ENCODE data around the gene SRSF2.
"Not testable (repeated sequence)": the region's sequence is repeated elsewhere in the genome, so short reads cannot be mapped to it uniquely, and the experiment has no call there.

The SRSF2 gene

DNA sequence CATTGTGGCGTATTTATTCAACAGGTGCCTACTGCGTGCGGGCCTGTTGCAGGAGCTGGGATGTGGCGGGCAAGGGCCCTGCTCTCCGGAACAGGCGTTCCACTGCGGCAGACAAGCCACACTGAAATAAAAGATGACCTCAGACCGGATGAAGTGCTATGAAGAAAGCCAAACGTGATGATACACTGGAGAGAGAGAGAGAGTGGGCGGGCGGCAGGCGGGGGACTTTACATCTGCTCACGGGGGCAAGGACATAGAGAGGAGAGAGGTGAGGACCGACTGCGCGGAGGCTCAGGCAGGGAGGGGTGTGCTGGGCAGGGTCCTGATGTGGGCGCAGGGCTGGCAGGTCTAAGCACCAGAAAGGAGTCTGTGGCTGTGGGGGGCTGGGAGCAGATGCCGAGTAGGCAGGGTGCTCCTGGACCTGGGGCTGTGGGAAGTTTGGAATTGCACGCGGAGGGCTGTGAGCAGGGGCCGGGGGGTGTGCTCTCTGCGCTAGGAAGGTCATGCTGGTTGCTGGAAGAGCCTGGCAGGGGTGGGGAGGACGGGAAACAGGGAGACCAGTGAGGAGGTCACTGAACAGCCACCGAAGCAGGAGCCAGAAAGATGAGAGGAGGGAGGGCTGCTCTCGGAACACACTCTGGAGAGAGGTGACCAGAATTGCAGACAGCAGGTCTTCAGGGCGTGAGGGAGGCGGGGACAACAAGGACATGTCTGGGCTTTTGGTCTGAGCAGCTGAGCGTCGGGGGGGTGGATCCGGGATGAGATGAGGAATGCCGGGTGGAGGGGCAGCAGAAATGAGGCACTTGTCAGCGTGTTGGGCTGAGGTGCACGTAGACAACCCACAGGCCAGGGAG lies 36.3 kb downstream of the SRSF2 start:
- DNase-seq (ENCODE audit: low spot score), result peak; percentile 82

DNA sequence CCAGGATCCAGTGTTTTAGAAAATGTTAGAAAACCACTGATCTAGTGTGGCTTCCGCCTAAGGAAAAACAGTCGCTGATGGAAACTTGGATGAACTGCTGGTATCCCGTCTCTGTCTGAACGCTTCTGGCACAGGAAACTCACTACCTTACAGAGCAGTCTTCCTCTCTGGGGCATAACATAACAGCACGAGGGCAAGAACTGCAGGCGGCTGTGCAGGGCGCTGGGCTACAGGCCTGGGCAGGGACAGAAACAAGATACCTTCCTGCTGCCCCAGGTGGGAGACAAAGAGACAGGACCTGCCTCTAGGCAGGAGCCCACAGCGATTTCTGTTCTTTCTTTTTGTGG lies 36.9 kb downstream of the SRSF2 start:
- DNase-seq (ENCODE audit: low spot score), result no peak

DNA sequence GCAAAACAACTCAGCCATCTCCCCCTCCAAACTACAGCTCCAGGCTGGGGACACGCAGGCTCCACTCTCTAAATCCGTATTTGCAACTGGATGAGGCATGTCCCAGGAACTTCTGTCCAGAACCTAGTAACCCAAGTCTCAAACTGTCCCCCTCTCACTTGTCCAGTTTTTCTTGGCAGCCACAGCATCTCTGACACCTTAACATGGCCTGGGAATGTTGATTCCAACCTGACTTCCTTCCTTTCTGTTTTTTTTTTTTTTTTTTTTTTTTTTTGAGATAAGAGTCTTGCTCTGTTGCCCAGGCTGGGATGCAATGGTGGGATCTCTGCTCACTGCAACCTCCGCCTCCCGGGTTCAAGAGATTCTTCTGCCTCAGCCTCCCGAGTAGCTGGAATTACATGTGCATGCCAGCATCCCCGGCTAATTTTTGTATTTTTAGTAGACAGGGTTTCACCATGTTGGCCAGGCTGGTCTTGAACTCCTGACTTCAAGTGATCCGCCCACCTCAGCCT lies 38.6 kb downstream of the SRSF2 start:
- not testable (repeated sequence) for DNase-seq (ENCODE audit: low spot score)

DNA sequence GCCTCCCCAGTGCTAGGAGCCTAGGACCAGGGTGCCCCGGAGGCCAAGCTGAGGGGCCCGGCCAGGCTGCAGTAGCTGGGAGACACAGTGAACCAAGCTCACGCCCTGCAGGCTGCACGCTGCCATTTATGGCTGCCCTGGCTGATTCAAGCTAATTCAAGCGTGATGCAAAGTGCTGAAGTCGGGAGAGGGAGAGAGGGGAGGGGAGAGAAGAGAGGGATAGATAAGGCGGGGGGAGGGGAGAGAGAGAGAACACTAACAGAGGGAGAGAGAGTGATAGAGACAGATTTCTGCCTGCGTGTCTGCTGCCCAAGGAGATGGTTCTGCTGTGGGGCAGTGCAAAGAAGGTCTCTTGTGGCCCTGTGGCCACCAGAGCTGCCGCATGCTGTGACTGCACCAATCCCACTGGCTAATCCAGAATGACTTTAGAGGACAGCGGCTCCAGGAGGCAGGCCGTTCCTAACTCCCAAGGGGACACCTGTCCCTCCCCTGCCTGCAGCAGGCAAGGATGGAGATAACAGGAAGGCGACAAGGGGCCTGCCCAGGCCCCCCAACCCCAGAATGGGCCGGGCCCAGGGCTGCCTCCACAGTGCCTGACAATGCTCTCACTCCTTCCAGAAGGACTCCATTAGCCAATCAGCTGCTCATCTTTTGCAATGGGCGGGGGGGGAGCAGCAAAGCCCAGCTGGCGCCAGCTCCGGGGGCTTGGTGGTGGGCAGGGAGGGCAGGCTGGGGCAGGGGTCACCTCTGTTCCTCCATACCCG lies 39.2 kb downstream of the SRSF2 start:
- no peak for DNase-seq (ENCODE audit: low spot score)

DNA sequence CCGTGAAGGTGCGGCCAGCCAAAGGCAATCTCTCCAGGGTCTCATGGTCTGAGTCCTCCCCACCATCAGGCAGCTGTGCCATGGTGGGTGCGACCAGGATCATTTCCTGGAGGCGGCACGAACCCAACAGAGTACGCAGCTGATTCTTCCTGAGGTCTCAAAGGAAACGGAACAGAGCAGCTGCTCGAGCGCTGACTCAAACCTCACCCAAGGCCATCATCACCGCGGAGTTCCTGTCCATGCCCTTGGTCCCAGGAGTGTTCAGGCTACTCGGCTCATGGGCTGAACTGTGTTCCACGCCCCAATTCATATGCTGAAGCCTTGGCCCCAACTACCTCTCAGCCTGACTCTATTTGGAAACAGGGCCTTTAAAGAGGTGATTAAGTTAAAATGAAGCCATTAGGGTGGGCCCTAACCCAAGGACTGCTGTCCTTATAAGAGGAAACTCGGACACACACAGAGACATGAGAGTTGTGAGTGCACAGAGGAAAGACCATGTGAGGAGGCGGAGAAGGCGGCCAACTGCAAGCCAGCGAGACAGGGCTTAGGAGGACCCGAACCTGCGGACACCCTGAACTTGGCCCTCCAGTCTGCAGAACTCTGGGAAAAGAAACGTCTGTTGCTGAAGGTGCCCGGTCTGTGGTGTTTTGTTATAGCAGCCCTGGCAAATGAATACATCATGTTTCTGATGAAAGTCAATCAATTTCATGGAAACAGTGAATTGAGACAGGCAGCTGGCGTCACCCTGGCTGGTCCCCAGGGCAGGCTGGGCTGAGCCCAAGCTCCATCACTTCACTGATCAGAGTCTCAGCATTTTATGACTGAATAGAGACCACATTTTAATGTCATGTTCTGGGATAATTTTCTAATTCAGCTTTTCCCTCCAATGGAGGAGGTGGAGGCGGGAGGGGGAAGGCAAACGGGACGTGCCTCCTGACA lies 40.1 kb downstream of the SRSF2 start:
- DNase-seq (ENCODE audit: low spot score), result no peak

DNA sequence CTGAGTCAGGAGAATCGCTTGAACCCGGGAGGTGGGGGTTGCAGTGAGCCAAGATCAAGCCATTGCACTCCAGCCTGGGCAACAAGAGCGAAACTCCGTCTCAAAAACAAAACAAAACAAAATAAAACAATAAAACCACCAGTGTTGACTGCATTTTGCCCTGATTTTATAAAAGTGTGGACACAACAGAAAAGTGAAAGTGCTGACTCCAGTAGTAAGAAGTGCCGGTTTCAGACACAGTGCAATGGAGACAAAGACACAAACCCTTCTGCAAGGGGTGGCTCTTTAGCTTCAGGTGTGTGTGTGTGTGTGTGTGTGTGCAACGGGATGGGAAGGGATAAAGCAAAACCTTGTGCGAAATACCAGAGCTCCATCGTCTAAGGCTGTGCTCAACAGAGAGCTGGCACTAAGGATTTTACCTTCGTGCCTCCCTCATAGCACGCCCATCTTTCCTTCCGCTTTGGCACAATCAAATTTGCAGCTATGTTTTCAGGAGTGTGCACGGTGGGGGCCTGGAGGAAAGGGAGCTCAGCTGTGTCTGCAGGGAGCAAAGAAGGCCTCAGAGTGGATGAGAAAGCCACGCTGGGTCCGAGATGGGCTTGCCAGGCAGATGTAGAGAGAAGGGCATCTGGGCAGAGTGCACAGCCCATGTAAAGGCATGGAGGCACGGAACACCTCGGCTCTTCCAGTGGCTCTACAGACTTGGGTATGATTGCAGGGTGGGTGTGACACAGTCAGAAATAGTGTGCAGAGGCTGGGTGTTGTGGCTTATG lies 41.9 kb downstream of the SRSF2 start:
- DNase-seq (ENCODE audit: low spot score), result no peak

DNA sequence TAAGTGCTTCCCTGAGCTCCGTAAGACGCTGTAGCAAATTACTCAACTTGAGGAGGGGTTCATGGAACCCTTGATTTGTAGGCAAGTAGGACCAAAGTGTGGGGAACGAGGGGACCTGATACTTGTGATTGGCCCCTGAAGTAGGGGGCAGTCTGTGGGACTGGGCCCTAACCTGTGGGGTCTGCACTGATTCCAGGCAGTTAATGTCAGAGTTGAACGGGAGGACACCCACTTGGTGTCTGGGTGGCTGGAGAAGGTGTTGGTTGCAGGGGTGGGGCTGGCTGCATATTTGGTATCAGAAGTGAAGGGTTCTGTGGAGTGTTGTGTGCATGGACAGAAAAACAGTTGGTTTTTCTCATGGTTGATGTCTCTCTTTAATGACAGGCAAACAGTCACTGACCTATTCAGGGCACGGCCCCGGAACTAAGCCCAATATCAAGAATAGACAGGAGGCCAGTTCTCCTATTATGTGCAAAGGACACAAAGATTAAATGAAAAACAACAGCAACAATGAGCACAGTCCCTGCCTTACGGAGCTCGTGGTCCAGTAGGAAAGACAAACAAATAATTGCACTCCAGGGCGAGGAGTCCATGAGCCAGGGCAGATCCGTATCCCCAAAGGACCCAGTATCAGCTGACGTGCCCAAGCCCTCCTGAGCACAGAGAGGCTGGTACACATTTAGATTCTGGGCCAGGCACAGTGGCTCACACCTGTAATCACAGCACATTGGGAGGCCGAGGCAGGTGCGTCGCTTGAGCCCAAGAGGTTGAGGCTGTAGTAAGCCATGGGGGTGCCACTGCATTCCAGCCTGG lies 45.5 kb downstream of the SRSF2 start:
- DNase-seq (ENCODE audit: low spot score), result no peak

DNA sequence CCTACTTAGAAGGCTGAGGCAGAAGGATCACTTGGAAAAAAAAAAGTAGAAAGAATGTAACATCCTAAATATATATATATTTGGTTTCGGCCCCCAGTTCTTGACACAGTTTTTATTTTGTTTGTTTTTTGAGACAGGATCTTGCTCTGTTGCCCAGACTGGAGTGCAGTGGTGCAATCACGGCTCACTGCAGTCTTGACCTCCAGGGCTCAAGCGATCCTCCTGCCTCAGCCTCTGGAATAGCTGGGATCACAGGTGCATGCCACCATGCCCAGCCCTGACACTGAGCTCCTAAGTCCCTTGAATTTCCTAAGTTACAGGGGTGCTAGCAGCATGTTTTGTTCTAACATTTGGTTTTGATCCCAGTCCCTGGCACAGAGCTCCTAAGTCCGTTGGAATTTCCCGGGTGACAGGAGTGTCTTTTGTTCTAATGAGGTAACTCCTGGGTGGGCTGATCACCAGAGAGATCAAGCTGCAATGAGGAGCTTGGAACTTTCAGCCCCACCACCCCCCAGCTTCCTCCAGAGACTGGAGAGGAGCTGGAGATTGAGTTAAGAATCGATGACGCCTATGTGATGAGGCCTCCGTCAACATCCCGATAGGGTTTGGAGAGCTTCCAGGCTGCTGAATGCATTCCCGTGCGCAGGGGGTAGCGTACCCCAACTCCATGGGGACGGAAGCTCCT lies 46.4 kb downstream of the SRSF2 start:
- DNase-seq (ENCODE audit: low spot score), result no peak

DNA sequence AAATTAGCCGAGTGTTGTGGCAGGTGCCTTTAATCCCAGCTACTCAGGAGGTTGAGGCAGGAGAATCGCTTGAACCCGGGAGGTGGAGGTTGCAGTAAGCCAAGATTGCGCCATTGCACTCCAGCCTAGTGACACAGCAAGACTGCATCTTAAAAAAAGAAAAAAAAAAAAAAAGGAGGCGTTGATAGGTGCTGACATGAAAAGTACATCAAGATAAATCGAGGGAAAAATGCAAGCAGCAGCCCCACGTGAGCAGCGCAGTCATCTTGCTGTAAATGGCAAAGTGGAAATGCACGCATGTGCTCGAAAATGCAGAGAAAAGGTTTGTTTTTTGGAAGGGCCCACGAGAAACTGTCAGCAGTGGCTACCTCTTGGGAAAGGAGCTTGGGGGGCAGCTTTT lies 47.3 kb downstream of the SRSF2 start:
- DNase-seq (ENCODE audit: low spot score), result no peak

DNA sequence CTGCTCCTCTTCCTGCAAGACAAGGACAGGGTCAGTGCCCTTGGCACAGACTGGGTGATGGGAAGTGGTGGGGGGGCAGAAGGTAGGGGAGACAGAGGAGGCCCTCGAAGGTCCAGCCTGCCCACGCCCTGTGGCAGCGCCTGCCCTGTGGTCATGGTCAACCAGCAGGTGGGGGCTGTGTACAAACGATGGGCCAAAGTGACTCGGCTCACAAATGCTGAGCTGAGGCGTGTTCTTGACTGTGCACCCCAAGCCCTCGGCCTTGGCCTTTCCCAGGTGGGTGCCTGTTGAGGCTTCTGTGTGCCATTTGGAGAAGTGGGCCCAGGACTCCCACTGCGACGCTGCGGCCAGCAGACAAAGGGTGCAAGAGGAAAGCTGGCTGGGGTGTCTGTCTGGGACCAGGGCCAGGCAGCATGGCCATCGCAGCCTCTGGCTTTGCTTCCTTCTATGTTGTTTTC lies 48.9 kb downstream of the SRSF2 start:
- no peak for DNase-seq (ENCODE audit: low spot score)

DNA sequence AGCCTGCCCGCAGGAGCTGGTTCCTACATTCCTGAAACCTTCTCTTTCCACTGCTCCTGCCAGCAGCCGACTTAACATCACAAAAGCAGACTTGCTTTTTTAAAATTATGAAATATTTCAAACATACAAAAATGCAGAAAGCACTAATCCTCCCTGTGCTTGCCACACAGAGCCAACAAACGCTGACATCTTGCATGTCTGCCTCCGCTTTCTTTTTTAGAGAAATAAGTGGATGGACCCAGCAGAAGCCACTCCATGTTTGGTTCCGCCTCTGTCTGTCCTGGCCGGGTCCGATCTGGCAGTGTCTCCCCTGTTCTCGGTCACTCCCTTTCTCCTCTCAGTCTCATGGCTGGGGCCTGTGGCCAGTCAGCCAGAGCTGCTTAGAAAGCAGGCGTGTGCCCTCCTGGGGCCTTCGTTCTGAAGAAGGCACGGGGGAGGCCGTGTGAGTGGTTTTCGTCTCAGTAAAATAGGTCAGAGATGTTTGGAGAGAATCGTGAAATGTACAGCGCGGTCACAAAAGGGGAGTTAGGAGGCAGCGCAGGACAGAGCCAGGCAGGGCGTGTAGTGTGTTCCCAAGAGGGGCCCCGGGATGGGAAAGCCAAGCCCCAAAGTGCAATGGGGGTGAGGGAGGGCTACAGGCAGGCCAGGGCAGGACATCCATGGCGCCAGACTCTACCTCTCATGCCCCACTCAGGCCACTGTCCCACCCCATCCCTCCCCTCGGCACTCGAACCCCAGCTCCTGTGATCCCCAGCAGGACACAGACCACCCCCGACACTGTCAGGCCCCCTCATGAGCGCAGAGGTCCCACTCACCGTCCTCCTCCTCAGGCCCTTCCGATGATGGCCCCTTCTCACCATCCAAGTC lies 49.6 kb downstream of the SRSF2 start:
- DNase-seq (ENCODE audit: low spot score), result no peak

DNA sequence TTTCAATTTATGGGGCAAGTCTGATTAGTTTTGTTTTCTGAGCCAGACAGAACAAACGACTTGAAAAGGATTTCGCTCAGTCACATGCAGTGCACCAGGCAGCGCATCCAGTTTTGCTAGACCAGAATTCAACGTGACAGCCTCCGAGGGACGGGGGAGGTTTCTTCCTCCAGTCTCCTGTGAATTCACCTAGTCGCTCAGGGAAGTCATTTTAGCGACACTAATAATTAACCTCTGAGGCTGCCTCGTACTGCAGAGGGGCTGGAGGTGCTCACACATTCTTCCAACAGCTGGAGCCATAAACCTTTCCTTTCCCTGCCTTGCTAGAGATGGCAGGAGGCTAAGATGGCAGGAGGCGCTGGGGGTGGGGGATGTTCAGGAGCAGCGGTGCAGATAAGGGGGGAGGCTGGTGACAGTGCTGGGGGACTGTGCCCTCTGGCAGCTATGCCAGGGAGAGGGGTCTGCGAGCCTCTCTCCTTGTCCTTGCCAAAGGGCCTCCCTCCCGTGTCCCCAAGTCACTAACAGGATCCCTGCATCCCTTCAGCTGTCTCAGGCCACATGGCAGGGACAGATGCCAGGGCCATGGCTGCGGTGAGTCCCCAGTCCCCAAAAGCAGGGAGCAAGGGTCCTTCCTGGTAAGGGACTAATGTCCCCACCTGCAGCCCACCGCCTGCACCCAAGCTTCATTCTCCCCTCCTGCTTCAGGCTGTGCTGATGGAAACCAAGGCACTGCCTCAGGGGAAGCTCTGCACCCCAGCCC lies 50.4 kb downstream of the SRSF2 start:
- no peak for DNase-seq (ENCODE audit: low spot score)

DNA sequence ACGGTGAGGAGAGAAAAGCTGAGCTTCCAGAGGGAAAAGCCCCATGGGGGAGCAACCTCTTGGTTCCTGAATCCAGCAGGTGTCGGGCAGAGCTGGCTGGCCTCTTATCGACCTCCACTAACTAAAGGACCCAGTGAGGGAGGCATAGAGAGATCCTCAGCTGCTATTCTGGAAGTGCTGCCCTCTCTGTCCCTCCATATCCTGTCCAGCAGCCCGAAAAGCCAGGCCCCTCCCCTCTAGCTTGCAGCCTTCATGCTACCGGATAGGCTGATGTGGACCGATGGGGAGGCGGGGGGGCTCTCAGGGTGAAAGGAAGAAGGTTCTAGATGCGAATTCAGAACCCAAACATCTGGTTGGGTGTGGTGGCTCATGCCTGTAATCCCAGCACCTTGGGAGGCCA lies 51.3 kb downstream of the SRSF2 start:
- no peak for DNase-seq (ENCODE audit: low spot score)

DNA sequence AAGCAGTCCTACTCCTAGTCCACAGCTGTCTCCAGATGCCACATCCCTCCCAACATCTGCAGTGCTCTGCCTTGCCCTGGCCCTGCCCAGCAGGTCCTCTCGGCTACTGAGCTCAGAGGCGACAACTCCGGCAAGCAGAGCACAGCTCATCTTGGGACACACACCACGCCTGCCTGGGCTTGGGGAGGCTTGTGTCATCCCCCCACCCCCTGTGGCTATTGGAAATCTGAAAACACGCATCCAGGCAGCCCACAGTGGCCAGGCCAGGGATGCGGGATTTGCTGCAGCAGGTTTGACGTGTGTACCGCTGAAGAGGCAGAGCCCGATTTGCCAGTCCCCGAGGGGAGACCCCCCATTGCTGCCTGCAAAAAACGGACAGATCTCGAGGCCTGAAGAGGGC lies 51.8 kb downstream of the SRSF2 start:
- no peak for DNase-seq (ENCODE audit: low spot score)

DNA sequence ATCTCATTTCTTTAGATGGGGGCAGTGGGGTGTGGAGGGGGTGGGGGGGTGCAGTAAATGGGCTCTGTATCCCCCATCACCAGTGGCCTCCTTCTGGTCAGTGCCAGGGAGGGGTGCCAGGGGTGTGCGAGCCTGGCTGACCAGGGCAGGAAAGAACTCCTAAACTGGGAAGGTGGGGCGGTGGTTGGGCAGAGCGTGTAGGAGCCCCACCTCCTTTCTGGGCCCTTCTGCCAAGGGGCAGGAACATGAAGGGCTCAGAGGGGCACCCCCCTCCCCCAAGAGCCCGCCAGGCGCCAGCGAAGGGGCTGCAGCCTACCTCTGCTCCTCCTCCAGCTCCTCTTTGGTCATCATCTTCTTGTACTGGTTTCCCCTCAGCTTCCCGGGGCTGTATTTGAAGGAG lies 52.4 kb downstream of the SRSF2 start:
- DNase-seq (ENCODE audit: low spot score), result no peak
